Pancreas (tissue), 10 donors: ENCODE results near the gene PRKCA. TPM values are rescaled to one million over a fixed set of nuclear protein-coding genes. Genes with fewer than 3 reads are reported as not detected.
"Not testable (repeated sequence)": the region's sequence is repeated elsewhere in the genome, so short reads cannot be mapped to it uniquely, and the experiment has no call there.

Experiments
- ATAC-seq, 4 donors: fragments of 200-7000 bp; cut with Tn5 transposase; one replicate each; pipeline versions ENCODE4 v1.8.0 to v1.9.1; 2020; ENCODE audit warnings: mild to moderate bottlenecking in 4 of 4, moderate library complexity in 4 of 4
- DNase-seq, 6 donors: peaks; one replicate each; pipeline ENCODE4 v3.0.0-alpha.2; 2020
- FAIRE-seq: peaks from 2 replicates; lab custom pipeline; 2012; peaks lifted over from hg19 to GRCh38; lab: Jason Lieb, UNC
- H3K27ac ChIP-seq, 4 donors: fragments of 200-600 bp; sonication (generic); 1 replicate in 3 of 4; 2 replicates in 1 of 4; pipeline versions ENCODE4 v1.5.0 to v1.8.0; 2020
- H3K27me3 ChIP-seq, 4 donors: fragments of 200-600 bp; one replicate each; pipeline ENCODE4 v1.8.0; 2021
- H3K36me3 ChIP-seq, 3 donors: fragments of 200-600 bp; sonication (generic) in 1 of 3; one replicate each; pipeline versions ENCODE4 v1.5.0 to v1.8.0; 2020 to 2021
- H3K4me1 ChIP-seq, 3 donors: fragments of 200-600 bp; one replicate each; pipeline ENCODE4 v1.8.0; 2021
- H3K4me3 ChIP-seq, 4 donors: fragments of 200-600 bp; sonication (generic) in 2 of 4; one replicate each; pipeline versions ENCODE4 v1.5.0 to v1.8.0; 2020 to 2021
- H3K9me3 ChIP-seq, 4 donors: fragments of 200-600 bp; one replicate each; pipeline ENCODE4 v1.8.0; 2021
- WGBS, 2 donors: extraction: QIAGEN DNeasy Blood & Tissue Kit; methylation state at CpG; one replicate each; pipeline ENCODE4 v1.1.7; 2013; 5-methylcytosine and 5-hydroxymethylcytosine counted together
- intact Hi-C, 3 donors: fragments of 100-400 bp; cut with DNase I; formaldehyde crosslinking; loops; one replicate each; pipeline versions ENCODE4 v1.11.1 to v1.14.2; 2022
- polyA plus RNA-seq, 2 donors: library from polyadenylated mRNA; stranded (reverse); fragments of 200-250 nt; gene quantifications; one replicate each; pipeline ENCODE4 v1.2.3, GENCODE V29; 2013
- total RNA-seq, 6 donors: library from RNA; stranded (reverse); fragmentation: NEBNext Ultra II Directional in 4 of 6; extraction: Animal tissue kit (Norgen Biotek cat#: 25700) in 4 of 6; gene quantifications; one replicate each; pipeline versions ENCODE4 v1.2.1 to v1.2.4, GENCODE V29; 2021 to 2023
- TF ChIP-seq, protein P1 (sequence below), 4 donors: fragments of 200-600 bp; sonication (generic) in 3 of 4; IDR thresholded peaks; one replicate each; pipeline versions ENCODE4 v1.5.0 to v1.8.0; 2021; ENCODE audit warnings: antibody characterized with exemption in 4 of 4
- donor health status: healthy with polysubstance abuse.
- donor health status: DM: no; HTN: no; CAD: no; lungs with moderate emphysema.
- donor health status: DM: no; HTN: no; CAD: no.
- donor health status: control.
- donor health status: control.
- donor health status: Bipolar disorder and iron deficiency.
- donor health status: DM: yes; HTN: yes; CAD: no.
- donor health status: DM: no; HTN: no; CAD: no.
- donor health status: DM: no; HTN: no; CAD: no.
- donor health status: DM: yes; HTN: yes; CAD: no.

Gene PRKCA
- total and polyA plus RNA-seq, 8 donors, result 3.5 to 22.3 (median 10.2) TPM

DNA sequence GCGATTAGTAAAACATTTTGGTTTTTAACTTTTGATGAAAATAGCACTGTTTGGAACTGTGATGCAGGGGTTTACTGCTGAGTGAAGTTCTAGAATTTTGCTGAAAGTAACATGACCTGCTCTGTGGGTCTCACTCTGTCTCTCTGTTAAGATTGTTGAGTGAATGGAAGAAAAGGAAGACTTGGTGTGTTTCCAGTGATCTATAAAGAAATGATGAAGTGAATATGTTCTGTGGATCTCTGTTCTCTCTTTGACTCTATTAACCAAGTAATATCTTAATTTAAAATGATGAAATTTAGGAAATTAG is 148.4 kb downstream of the PRKCA start:
- intact Hi-C loops, result no loop called here

DNA sequence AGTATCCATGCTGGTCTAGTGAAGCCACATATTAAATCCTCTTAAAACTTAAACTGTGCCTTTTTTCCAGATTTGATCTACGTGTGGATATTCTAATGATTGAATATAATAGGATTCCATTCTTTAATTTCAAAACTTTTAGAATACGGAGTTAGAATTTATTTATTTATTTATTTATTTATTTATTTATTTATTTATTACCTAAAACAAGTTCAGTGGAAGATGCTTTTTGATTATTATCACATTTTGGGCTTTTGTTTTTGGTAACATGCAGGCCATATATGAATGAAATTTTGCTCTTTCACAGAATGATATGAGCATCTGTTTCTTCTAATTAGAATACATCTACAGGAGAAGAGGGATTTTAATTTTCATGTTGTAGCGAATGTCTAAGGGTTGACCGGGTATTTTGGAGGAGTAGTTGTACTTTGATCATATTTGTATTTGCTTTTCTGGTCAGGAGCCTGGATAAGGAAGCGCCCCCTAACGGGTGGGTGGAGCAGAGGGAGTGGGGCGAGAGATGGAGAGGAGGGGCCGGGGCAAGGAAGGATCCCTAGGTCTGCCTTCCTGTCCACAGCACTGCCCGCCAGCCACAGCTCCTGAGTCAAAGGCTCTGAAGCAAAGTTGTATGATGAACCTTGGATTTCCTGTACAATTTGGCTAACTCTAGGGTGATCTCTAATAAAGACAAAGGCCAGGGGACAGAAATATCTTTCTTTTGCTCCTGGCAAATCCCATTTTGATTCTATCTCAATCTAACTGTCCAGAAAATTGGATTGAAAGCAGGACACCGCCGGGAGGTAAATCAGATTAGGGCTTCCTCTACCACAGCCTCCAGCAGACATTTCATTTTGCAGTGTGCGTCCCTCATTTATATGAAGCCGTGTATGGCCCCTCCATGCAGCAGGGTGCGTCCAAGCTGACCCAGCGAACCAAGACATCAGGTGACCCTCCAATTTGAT is 149.1 kb downstream of the PRKCA start:
- Histone ChIP-seq H3K4me3 (no peak overlapping the region), H3K27me3 (no peaks in the 10 kb centered on the region), H3K27ac (no peak overlapping the region), H3K9me3 (no peaks in the 10 kb centered on the region), H3K36me3 (no peaks in the 10 kb centered on the region), H3K4me1 (peaks cover 0 to 15% (median 11%) of the 10 kb centered on the region in 3 donors)
- 61 to 65% methylated on average over 15 of the region's 15 CpGs for WGBS, 2 donors
- DNase-seq (peak in 5 of 6 donors; percentile 31 to 66 (median 38)), FAIRE-seq (peak; percentile 83), ATAC-seq (peak in 3 of 4 donors; percentile 42 to 70 (median 61))
- TF ChIP-seq, protein P1, sequence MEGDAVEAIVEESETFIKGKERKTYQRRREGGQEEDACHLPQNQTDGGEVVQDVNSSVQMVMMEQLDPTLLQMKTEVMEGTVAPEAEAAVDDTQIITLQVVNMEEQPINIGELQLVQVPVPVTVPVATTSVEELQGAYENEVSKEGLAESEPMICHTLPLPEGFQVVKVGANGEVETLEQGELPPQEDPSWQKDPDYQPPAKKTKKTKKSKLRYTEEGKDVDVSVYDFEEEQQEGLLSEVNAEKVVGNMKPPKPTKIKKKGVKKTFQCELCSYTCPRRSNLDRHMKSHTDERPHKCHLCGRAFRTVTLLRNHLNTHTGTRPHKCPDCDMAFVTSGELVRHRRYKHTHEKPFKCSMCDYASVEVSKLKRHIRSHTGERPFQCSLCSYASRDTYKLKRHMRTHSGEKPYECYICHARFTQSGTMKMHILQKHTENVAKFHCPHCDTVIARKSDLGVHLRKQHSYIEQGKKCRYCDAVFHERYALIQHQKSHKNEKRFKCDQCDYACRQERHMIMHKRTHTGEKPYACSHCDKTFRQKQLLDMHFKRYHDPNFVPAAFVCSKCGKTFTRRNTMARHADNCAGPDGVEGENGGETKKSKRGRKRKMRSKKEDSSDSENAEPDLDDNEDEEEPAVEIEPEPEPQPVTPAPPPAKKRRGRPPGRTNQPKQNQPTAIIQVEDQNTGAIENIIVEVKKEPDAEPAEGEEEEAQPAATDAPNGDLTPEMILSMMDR (IDR thresholded peaks at IDR 0.05), result peak in 1 of 4 donors; percentile 23
- intact Hi-C loops, result no loop called here

More for the DNA sequence above, 148.4 kb downstream of the PRKCA start:
- Histone ChIP-seq H3K27ac (no peak overlapping the region), H3K4me3 (no peak overlapping the region), H3K27me3 (no peaks in the 10 kb centered on the region), H3K4me1 (peaks cover 0 to 15% (median 11%) of the 10 kb centered on the region in 3 donors), H3K36me3 (no peaks in the 10 kb centered on the region), H3K9me3 (no peaks in the 10 kb centered on the region)
- ATAC-seq, result no peak
- FAIRE-seq, result no peak
- no peak for DNase-seq
- TF ChIP-seq, protein P1 (IDR thresholded peaks at IDR 0.05), result no peak
- 89 to 90% methylated on average over 1 of the region's 1 CpG for WGBS, 2 donors

DNA sequence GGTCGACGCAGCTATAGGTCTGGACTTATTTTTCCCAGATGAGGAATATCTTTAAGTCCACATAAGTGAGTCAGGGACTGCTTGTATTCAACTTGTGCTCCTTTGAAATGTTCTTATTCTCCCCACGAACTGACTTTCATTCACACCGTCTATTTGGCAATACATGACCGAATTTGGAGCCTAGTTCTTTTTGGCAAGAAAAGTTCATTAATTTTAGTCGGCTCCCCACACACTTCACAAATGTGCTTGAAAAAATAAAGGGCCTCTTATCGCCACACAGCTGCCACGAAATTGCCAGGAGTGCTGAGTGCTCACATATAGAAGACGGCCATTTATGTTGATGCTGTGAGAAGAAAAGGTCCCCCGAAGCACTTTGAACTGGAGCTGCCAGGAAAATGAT is 152.6 kb downstream of the PRKCA start:
- DNase-seq, result no peak
- Histone ChIP-seq H3K36me3 (no peaks in the 10 kb centered on the region), H3K27ac (no peak overlapping the region), H3K27me3 (no peaks in the 10 kb centered on the region), H3K4me1 (peaks cover 0 to 5% (median 0%) of the 10 kb centered on the region in 3 donors), H3K4me3 (no peak overlapping the region), H3K9me3 (no peaks in the 10 kb centered on the region)
- no peak for ATAC-seq
- TF ChIP-seq, protein P1 (IDR thresholded peaks at IDR 0.05), result no peak
- 68 to 74% methylated on average over 10 of the region's 10 CpGs for WGBS, 2 donors
- intact Hi-C loops, result no loop called here
- no peak for FAIRE-seq

DNA sequence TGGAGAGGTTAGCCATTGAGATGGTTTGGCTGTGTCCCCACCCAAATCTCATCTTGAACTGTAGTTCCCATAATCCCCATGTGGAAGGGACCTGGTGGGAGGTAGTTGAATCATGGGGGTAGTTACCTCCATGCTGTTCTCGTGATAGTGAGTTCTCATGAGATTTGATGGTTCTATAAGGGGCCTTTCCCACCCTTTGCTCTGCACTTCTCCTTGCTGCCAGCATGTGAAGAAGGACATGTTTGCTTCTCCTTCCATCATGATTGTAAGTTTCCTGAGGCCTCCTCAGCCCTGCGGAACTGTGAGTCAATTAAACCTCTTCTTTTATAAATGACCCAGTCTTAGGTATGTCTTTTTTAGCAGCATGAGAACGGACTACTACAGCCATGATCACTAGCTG is 155.1 kb downstream of the PRKCA start:
- H3K36me3 ChIP-seq, FAIRE-seq, intact Hi-C loops, H3K27me3 ChIP-seq, H3K4me3 ChIP-seq, H3K9me3 ChIP-seq, H3K4me1 ChIP-seq, H3K27ac ChIP-seq, DNase-seq, ATAC-seq: not testable (repeated sequence)
- 89 to 98% methylated on average over 3 of the region's 3 CpGs for WGBS, 2 donors

DNA sequence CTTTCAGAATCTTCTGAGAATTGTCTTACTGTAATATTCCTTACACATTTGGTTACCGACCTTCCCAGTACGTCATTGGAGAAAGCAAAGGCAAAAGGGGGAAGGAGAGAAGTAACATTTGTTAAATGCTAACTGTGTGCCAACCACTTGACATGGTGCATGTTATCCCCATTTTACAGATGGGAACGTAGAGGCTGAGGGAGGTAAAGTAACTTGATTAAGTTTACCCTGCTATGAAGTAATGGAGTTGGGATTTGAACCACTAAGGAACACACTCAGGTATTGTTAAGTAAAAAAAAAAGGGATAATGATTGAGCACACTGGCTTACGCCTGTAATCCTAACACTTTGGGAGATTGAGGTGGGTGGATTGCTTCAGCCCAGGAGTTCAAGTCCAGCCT is 156.4 kb downstream of the PRKCA start:
- no peaks in the 10 kb centered on the region for H3K36me3 ChIP-seq
- H3K4me1 ChIP-seq, result peaks cover 0 to 8% (median 0%) of the 10 kb centered on the region in 3 donors
- no peak for ATAC-seq
- intact Hi-C loops, result no loop called here
- no peak for DNase-seq
- no peak for FAIRE-seq
- no peak overlapping the region for H3K27ac ChIP-seq
- WGBS, 2 donors, result 93 to 94% methylated on average over 4 of the region's 4 CpGs
- TF ChIP-seq, protein P1 (IDR thresholded peaks at IDR 0.05), result no peak
- no peaks in the 10 kb centered on the region for H3K27me3 ChIP-seq
- H3K4me3 ChIP-seq, result no peak overlapping the region
- H3K9me3 ChIP-seq, result no peaks in the 10 kb centered on the region
